Ureter (tissue), 1 donor: Measurements from ENCODE around the gene SIGLEC5. TPM values are rescaled to one million over a fixed set of nuclear protein-coding genes. Genes with fewer than 3 reads are reported as not detected.

Experiments
- DNase-seq: peaks from one replicate; pipeline ENCODE4 v3.0.0-alpha.2; 2020; ENCODE audit warnings: low spot score
- total RNA-seq: library from RNA; stranded (reverse); gene quantifications from one replicate; pipeline ENCODE4 v1.2.4, GENCODE V29; 2023
- donor health status: DM: yes; HTN: yes; CAD: no.

SIGLEC5 gene
- total RNA-seq, 1 donor from 2014 or later: 1.2 TPM

DNA sequence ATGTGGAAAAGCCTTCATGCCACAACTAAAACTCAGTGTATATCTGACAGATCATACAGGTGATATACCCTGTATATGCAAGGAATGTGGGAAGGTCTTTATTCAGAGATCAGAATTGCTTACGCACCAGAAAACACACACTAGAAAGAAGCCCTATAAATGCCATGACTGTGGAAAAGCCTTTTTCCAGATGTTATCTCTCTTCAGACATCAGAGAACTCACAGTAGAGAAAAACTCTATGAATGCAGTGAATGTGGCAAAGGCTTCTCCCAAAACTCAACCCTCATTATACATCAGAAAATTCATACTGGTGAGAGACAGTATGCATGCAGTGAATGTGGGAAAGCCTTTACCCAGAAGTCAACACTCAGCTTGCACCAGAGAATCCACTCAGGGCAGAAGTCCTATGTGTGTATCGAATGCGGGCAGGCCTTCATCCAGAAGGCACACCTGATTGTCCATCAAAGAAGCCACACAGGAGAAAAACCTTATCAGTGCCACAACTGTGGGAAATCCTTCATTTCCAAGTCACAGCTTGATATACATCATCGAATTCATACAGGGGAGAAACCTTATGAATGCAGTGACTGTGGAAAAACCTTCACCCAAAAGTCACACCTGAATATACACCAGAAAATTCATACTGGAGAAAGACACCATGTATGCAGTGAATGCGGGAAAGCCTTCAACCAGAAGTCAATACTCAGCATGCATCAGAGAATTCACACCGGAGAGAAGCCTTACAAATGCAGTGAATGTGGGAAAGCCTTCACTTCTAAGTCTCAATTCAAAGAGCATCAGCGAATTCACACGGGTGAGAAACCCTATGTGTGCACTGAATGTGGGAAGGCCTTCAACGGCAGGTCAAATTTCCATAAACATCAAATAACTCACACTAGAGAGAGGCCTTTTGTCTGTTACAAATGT is 42.7 kb downstream of the SIGLEC5 start:
- DNase-seq: no peak

DNA sequence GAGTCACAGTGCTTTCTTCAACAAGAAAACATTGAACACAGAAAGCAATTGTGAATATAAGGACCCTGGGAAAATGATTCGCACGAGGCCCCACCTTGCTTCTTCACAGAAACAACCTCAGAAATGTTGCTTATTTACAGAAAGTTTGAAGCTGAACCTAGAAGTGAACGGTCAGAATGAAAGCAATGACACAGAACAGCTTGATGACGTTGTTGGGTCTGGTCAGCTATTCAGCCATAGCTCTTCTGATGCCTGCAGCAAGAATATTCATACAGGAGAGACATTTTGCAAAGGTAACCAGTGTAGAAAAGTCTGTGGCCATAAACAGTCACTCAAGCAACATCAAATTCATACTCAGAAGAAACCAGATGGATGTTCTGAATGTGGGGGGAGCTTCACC is 43.4 kb downstream of the SIGLEC5 start:
- no peak for DNase-seq

DNA sequence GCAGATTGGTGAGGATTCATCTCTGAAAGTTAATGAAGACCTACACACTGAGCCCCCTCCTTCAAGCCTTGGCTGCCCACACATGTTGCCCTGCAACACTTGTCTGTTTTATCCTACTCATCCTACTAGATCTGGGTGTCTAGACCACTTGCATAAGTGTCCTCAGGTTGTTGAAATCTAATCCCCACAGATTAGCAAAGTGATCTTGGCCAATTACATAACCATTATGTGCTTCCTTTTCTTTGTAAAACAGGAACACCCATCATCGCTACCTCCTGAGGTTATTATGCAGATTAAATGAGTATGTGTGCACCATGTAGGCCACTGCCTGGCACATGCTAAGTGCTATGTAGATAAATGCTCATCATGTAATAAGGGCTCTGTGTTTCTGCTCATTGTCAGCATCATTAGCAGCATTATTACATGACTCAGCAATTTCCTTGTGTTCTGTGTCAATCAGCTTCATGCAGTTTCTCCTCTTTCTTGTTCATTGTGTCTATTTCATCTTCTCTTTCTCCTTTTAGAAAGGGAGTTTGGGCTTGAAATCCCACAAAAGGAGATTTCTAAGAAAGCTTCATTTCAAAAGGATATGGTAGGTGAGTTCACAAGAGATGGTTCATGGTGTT is 44.0 kb downstream of the SIGLEC5 start:
- no peak for DNase-seq

DNA sequence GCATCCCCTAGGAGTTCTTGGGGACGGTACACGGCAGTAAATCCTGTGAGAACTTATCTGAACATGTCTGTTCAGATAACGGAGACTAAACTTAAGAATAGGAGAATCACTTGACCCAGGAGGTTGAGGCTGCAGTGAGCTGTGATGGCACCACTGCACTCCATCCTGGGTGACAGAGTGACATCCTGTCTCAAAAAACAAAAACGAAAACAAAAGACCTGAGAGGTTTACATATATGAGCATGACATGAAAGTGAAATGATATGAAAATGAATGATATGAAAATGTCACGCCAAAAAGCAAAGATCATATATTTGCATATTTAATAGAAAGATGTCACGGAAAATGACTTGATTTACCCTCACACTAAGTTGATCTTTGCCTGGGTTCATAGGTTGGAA is 53.4 kb downstream of the SIGLEC5 start:
- DNase-seq: no peak

DNA sequence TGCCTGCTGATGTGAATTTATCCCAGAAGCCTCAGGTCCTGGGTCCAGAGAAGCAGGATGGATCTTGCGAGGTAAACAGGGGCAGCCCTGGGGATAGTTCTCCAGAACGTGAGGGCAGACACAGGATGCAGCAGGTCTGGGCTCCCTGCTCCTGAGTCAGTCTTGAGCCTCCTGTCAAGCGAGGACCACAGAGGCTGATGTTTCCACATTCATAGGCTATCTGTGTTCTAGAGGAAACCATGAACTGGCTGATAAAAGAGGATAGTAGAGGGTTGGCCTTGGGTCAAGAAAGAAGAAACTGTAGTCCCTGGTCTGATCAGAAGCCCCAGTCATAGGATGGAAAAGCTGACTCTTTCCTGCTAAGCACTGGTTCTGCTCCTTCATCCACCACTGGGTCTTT is 56.9 kb downstream of the SIGLEC5 start:
- DNase-seq: no peak

DNA sequence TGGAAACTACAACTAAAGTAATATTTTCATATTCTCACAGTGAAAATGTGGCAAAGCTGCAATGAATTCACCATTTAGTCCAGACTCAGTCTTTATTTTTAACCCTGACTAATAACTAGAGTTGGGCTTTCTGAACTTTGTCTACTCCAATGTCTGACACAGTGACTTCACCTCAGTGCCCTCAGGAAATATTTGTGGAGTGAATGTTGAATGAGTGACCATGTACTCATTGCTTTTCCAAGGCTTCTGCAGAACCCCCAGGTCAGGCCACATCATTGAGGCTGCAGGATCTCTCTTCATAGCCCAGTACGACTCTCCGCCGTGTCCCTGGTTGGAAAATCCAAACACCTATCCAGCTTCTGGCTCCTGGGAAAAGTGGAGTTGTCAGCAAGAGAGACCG is 57.3 kb downstream of the SIGLEC5 start:
- no peak for DNase-seq

DNA sequence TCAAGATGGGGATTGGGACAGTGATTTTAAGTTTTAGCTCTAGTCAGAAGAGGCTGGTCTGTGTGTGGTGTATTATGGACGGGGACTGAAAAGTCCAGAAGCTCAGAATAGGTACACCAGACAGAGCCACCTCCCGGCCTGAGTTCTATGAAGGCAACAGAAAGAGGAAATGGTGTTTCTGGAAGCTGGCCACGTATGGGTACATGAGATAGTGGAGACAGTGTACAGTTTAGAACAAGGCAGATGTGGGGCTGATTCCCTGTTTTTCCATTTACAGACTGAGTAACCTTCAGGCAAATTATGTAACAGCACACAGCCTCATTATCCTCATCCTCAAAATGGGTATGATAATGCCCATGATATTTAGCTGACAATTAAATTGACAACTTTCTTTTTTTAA is 57.8 kb downstream of the SIGLEC5 start:
- DNase-seq: no peak

DNA sequence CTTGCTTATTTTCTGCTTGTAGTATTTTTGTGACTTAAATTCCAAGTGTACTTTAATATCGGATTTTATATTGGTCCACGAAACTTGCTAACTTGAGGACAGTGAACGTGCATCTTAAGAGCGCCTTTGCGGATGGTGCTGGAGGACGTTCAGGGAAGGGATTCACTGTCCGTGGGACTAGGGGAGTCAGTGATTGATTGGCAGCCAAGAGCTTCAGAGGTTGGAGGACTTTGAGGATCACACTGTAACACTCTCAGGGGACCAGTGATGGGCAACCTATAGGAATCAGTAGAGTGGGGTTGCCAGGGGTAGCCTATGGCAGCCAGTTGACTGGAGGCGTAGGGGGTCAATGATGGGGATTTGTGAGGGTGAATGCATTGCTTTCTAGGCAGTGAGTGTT is 58.6 kb downstream of the SIGLEC5 start:
- no peak for DNase-seq

DNA sequence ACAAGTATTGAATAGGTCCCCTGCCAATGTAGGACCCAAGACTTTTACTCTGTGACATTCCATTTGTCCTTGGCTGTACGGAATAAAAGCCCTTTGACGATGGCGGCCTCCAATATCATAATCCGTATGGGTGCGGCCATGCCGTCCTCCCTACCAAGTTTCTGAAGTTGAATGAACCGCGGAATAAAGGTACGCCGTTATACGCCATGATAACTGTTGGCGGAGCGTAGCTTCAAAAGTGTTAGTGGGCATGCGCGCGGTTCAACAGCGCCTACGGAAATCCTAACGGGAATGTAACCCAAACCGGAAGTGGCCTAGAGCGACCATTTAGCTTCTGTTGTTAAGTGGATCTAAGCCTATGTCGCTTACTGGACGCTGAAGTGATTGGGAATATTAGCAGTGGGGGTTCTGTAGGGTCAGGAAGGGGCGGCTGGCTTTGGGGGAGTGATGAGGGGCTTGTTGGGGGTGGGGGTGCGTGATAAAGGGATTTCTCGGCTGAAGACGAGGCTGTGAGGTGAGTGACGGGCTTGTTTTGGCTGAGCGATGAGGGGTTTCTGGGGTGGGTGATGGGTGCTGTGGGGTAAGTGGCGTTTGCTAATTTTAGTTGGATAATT is 59.1 kb downstream of the SIGLEC5 start, which contains the start of gene ZNF175:
Gene ZNF175 (plus strand): TSS at position 322 of the 614 bp plus-strand sequence. CDS start 2,047 bp downstream, outside the sequence.
- peak; percentile 94 for DNase-seq

DNA sequence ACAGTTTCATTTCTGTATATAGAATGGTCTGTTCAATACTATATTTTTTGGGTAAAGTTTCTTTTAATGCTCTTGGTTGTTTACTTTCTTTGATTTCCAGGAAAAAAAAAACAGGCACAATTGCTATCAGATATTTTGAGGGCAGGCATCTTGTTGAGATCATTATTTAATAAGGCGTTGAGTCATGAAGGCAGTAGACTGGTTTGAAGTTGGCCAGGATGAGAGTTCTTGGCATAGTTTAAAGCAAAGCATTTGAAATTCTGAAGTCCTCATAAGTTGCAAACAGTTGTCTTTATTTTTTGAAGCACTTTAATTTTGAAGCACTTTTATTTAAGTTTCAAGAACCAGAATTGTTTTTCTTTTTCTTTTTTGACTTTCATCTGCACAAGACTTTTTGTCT is 61.7 kb downstream of the SIGLEC5 start:
- no peak for DNase-seq

DNA sequence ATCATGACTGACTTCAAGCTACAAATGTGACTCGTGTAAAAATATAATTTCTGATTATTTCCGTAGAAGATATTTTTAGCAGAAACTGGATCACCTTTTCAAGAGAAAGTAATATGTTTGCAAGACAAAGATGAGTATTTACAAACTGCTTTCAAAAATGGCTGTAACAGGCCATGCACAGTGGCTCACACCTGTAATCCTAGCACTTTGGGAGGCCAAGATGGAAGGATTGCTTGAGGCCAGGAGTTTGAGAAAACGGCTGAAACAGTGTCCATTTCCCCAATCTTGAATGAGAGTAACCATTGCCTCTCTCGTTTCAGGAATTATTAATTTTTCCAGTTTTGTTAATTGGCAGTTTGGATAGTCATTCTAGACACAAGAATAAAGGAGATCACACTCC is 62.6 kb downstream of the SIGLEC5 start:
- DNase-seq: no peak

DNA sequence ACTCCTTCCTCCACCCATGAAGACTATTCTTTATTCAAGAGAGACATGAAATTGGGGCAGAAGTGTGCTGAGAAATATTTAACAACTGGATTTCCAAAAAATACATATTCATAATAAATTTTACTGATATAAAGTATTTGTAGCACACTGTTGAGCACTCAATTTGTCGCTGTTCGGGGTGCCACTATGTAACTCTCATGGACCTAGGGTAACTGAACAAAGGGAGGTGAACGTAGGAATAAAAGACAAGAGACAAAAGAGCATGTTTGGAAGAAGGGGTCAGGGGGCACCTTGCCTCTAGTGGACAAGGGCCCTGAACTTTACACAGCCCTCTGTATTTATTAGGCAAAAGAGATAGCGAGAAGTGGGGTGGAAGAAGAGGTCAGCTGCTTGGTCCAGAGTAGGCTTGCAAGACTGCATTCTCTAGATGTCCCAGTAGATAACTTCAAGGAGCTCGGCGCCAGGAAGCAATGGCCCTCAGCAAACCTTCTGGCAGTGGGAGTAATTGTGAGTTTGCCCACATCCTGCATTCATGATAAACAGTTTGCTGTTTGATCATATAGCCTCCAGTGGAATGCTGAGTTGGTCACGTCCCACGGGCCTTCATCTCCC is 63.6 kb downstream of the SIGLEC5 start:
- no peak for DNase-seq

DNA sequence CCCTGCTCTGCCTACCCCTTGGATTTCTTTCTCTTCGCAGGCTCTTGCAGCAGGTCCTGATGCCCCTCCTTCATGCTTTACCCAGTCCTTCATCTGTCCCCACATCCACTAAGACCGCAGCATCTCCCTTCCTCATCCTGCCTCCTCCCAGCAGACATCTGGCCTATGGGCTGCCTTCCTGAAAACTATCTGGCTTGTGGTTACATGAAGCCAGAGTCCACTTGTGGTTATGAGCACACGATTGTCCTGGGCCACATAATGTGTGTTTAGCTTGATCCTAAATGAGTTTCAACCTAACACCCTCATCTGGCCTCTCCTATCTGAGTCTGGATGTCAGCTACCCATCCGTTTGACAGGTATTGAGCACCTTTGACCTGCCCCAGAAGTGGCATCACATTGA is 64.6 kb downstream of the SIGLEC5 start:
- no peak for DNase-seq

DNA sequence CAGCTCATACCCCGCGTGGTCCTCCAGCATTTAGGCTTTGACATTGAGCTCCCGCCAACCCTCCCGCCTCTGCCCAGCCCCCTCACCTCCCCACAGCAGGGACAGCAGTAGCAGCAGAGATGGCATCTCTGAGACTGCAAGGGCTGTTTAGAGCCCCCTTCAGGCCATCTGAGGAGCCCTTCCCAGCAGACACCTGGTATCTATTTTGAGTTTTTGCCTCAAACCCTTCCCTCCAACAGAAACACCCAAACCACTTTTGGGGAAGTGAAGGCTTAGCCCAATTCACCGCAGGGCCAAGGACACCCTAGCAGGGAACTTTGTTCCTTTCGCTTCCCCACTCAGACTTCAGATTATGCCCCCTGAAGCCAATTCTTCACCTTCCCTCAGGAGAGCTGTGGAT is 65.4 kb downstream of the SIGLEC5 start:
- DNase-seq: no peak

Other genes starting within 250 kb of the SIGLEC5 start
- gene LIM2, start 242.4 kb downstream of the SIGLEC5 start, total RNA-seq: not detected
- not detected for gene C19orf84, start 239.8 kb downstream of the SIGLEC5 start, total RNA-seq
- 14.0 TPM for gene SIGLEC10, start 212.8 kb downstream of the SIGLEC5 start, total RNA-seq
- 6.3 TPM for gene SIGLEC8, start 171.9 kb downstream of the SIGLEC5 start, total RNA-seq
- gene CEACAM18, start 151.9 kb downstream of the SIGLEC5 start, total RNA-seq: not detected
- 0.34 TPM for gene SIGLEC12, start 128.6 kb downstream of the SIGLEC5 start, total RNA-seq
- gene SIGLEC6, start 98.7 kb downstream of the SIGLEC5 start, total RNA-seq: 2.2 TPM
- gene ZNF175, start 59.1 kb downstream of the SIGLEC5 start, total RNA-seq: 16.0 TPM
- 4.2 TPM for gene SIGLEC14, start 16.4 kb upstream of the SIGLEC5 start, total RNA-seq
- 25.6 TPM for gene SPACA6, start 62.9 kb upstream of the SIGLEC5 start, total RNA-seq
- gene HAS1, start 93.6 kb upstream of the SIGLEC5 start, total RNA-seq: 0.18 TPM
- 4.3 TPM for gene FPR1, start 121.5 kb upstream of the SIGLEC5 start, total RNA-seq
- gene FPR2, start 130.8 kb upstream of the SIGLEC5 start, total RNA-seq: 0.89 TPM
- gene FPR3, start 164.8 kb upstream of the SIGLEC5 start, total RNA-seq: 3.4 TPM